ENCODE data around the gene CHRND. TPM values are rescaled to one million over a fixed set of nuclear protein-coding genes. Genes with fewer than 3 reads are reported as not detected.

CHRND gene
- total RNA-seq, 2 experiments from 2014 or later, result not detected

DNA sequence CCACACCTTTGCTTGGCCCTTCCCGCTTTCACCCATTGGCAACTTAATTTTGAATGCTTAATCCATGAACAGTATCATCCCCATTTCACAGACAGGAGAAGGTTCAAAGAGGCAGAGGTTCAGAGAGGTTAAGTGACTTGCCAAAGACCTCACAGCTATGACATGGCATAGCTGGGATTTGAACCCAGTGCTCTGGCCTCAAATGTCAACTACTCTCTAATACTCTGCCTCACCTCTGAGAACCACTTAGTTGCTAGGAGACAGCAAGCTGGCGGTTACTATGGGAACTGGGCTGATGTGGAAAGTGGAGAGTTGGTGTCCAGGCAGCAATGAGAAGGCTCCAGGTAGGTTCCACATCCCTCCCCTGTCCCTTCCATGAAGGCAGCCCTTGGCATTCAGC, 21.5 kb upstream of the CHRND start:
- Mint-ChIP-seq H3K9me3 (no peaks in the 10 kb centered on the region), H3K27ac (peak overlapping the region; percentile 44), H3K4me3 (no peak overlapping the region), H3K4me1 (ENCODE audit: low read depth) (peaks cover 13% of the 10 kb centered on the region), H3K36me3 (ENCODE audit: low read depth) (no peaks in the 10 kb centered on the region), H3K27me3 (peaks cover 68% of the 10 kb centered on the region)
- DNase-seq (no peak), ATAC-seq (ENCODE audit: poor library complexity) (no peak)
- Histone ChIP-seq H3K9me3 (ENCODE audit: control insufficient read depth in 1 of 2, insufficient read depth in 1 of 2, low read length in 2 of 2) (peaks cover 0 to 4% of the 10 kb centered on the region in 2 experiments), H3K27ac (ENCODE audit: low read depth in 1 of 2, low read length in 2 of 2) (no peak overlapping the region), H3K27me3 (ENCODE audit: control insufficient read depth in 1 of 2, insufficient read depth in 2 of 2, low read length in 2 of 2) (peaks cover 25 to 46% of the 10 kb centered on the region in 2 experiments), H3K4me1 (ENCODE audit: insufficient read depth, low read length) (peaks cover 12% of the 10 kb centered on the region), H3K36me3 (ENCODE audit: insufficient read depth, low read length) (no peaks in the 10 kb centered on the region), H3K4me3 (ENCODE audit: low read length) (no peak overlapping the region)
- TF ChIP-seq, protein P1, sequence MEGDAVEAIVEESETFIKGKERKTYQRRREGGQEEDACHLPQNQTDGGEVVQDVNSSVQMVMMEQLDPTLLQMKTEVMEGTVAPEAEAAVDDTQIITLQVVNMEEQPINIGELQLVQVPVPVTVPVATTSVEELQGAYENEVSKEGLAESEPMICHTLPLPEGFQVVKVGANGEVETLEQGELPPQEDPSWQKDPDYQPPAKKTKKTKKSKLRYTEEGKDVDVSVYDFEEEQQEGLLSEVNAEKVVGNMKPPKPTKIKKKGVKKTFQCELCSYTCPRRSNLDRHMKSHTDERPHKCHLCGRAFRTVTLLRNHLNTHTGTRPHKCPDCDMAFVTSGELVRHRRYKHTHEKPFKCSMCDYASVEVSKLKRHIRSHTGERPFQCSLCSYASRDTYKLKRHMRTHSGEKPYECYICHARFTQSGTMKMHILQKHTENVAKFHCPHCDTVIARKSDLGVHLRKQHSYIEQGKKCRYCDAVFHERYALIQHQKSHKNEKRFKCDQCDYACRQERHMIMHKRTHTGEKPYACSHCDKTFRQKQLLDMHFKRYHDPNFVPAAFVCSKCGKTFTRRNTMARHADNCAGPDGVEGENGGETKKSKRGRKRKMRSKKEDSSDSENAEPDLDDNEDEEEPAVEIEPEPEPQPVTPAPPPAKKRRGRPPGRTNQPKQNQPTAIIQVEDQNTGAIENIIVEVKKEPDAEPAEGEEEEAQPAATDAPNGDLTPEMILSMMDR (IDR thresholded peaks at IDR 0.05), result no peak
- ChIA-PET POLR2A (no interaction called here), CTCF (no interaction called here)
- intact Hi-C loops (cut with DNase I, micrococcal nuclease), result no loop called here

DNA sequence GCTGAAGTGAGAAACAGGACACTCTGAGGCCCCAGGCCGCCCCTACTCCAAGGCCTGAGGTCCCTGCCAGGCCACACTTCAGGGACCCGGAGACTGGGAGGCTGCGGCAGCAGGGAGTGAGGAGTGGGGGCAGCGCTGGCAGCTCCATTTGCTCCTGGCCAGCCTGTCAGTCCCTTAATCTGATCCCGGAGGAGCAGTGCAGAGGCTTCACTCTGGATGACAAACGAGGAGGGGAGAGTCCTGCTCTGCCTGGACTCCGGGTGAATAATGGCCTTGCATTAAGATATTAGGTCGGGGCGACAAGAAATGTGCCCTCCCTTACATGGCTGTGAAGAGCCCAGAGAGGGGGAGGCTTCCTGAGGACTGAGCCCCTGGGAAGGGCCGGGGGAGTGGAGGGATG, 20.1 kb upstream of the CHRND start:
- no peak overlapping the region for H3K4me3 ChIP-seq (ENCODE audit: low read length)
- Mint-ChIP-seq H3K27ac (no peak overlapping the region), H3K36me3 (ENCODE audit: low read depth) (no peaks in the 10 kb centered on the region), H3K9me3 (no peaks in the 10 kb centered on the region), H3K4me1 (ENCODE audit: low read depth) (peaks cover 13% of the 10 kb centered on the region), H3K4me3 (no peak overlapping the region), H3K27me3 (peaks cover 66% of the 10 kb centered on the region)
- ATAC-seq (ENCODE audit: poor library complexity), result no peak
- peaks cover 12% of the 10 kb centered on the region for H3K4me1 ChIP-seq (ENCODE audit: insufficient read depth, low read length)
- intact Hi-C loops (cut with DNase I, micrococcal nuclease), result no loop called here
- H3K27me3 ChIP-seq (ENCODE audit: control insufficient read depth in 1 of 2, insufficient read depth in 2 of 2, low read length in 2 of 2), result peaks cover 25 to 46% of the 10 kb centered on the region in 2 experiments
- DNase-seq, result no peak
- TF ChIP-seq, protein P1 (IDR thresholded peaks at IDR 0.05), result no peak
- H3K9me3 ChIP-seq (ENCODE audit: control insufficient read depth in 1 of 2, insufficient read depth in 1 of 2, low read length in 2 of 2), result peaks cover 0 to 4% of the 10 kb centered on the region in 2 experiments
- CTCF ChIA-PET, result no interaction called here
- POLR2A ChIA-PET, result no interaction called here
- H3K36me3 ChIP-seq (ENCODE audit: insufficient read depth, low read length), result no peaks in the 10 kb centered on the region
- no peak overlapping the region for H3K27ac ChIP-seq (ENCODE audit: low read depth in 1 of 2, low read length in 2 of 2)

DNA sequence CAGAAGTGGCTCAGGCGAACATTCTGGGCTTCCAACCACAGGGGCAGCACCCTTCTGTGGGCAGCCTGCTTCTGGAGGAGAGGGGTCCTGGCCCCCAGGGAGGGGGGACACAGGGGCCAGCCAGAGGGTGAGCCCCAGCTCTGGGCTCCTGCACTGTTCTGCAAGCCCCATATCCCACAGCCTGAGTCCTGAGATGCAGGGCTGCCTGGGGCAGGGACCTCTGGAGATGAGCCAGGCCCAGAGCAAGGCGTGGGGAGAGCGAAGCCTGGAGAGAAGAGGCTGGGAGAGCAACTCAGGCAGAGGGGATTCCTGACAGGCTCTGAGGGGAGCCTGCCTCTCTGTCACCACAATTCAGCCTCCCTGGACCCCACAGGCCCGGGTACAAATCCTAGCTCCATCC, 19.3 kb upstream of the CHRND start:
- H3K36me3 ChIP-seq (ENCODE audit: insufficient read depth, low read length), result no peaks in the 10 kb centered on the region
- peaks cover 19 to 38% of the 10 kb centered on the region in 2 experiments for H3K27me3 ChIP-seq (ENCODE audit: control insufficient read depth in 1 of 2, insufficient read depth in 2 of 2, low read length in 2 of 2)
- Mint-ChIP-seq H3K27me3 (peaks cover 58% of the 10 kb centered on the region), H3K27ac (no peak overlapping the region), H3K4me1 (ENCODE audit: low read depth) (peaks cover 13% of the 10 kb centered on the region), H3K9me3 (no peaks in the 10 kb centered on the region), H3K4me3 (no peak overlapping the region), H3K36me3 (ENCODE audit: low read depth) (no peaks in the 10 kb centered on the region)
- intact Hi-C loops (cut with DNase I, micrococcal nuclease), result no loop called here
- H3K4me3 ChIP-seq (ENCODE audit: low read length), result no peak overlapping the region
- peaks cover 0 to 4% of the 10 kb centered on the region in 2 experiments for H3K9me3 ChIP-seq (ENCODE audit: control insufficient read depth in 1 of 2, insufficient read depth in 1 of 2, low read length in 2 of 2)
- POLR2A ChIA-PET, result no interaction called here
- no peak for ATAC-seq (ENCODE audit: poor library complexity)
- TF ChIP-seq, protein P1 (IDR thresholded peaks at IDR 0.05), result no peak
- H3K4me1 ChIP-seq (ENCODE audit: insufficient read depth, low read length), result peaks cover 12% of the 10 kb centered on the region
- DNase-seq, result no peak
- H3K27ac ChIP-seq (ENCODE audit: low read depth in 1 of 2, low read length in 2 of 2), result no peak overlapping the region
- CTCF ChIA-PET, result no interaction called here

Data from CD4-positive, alpha-beta T cell (primary cell).